ENCODE data around the gene CSNK1D.

Gene CSNK1D

GRCh38 chr17:82273327-82274133 lies at the start of gene CSNK1D (continued):
- 0 out of 2 replicates have a peak, but pooled peaks have one; percentile 36 for TF ChIP-seq ZBTB6 (tag by site-specific recombination; IDR thresholded peaks at IDR 0.05)
- TF ChIP-seq ZNF501 (tag by site-specific recombination; IDR thresholded peaks at IDR 0.05): peak; percentile 79; the same call in 1 of the 2 replicates
- no peak for TF ChIP-seq PRDM2 (tag by site-specific recombination; IDR thresholded peaks at IDR 0.05; ENCODE audit: borderline replicate concordance)
- TF ChIP-seq EGR2 (tag by site-specific recombination; IDR thresholded peaks at IDR 0.05; ENCODE audit: low read depth): no peak
- no peak for TF ChIP-seq ZNF707 (tag by site-specific recombination; IDR thresholded peaks at IDR 0.05)
- no peak for TF ChIP-seq ZNF132 (tag by site-specific recombination; IDR thresholded peaks at IDR 0.05; ENCODE audit: borderline replicate concordance)
- no peak for TF ChIP-seq ZNF37A (tag by site-specific recombination; IDR thresholded peaks at IDR 0.05)
- TF ChIP-seq INSM2 (tag by site-specific recombination; IDR thresholded peaks at IDR 0.05): peak; percentile 83; the same call in 1 of the 2 replicates
- peak; percentile 81; the same call in 1 of the 2 replicates for TF ChIP-seq ZNF610 (tag by site-specific recombination; IDR thresholded peaks at IDR 0.05; ENCODE audit: borderline replicate concordance)
- no peak for TF ChIP-seq ZNF26 (tag by site-specific recombination; IDR thresholded peaks at IDR 0.05)
- TF ChIP-seq ZNF302 (tag by site-specific recombination; IDR thresholded peaks at IDR 0.05; ENCODE audit: low read depth): no peak
- TF ChIP-seq ZNF660 (tag by site-specific recombination; IDR thresholded peaks at IDR 0.05): peak; percentile 96; the same call in 1 of the 2 replicates
- no peak for TF ChIP-seq HOXC10 (CRISPR knock-in tag; IDR thresholded peaks at IDR 0.05)
- no peak for TF ChIP-seq ZNF202 (tag by site-specific recombination; IDR thresholded peaks at IDR 0.05; ENCODE audit: borderline replicate concordance)
- TF ChIP-seq ZFP69B (tag by site-specific recombination; IDR thresholded peaks at IDR 0.05): peak; percentile 71
- TF ChIP-seq MYNN (tag by site-specific recombination; IDR thresholded peaks at IDR 0.05; ENCODE audit: borderline replicate concordance): peak; percentile 25; the same call in 1 of the 2 replicates
- TF ChIP-seq ZNF664 (tag by site-specific recombination; IDR thresholded peaks at IDR 0.05): 0 out of 2 replicates have a peak, but pooled peaks have one; percentile 28
- peak; percentile 39; the same call in 1 of the 2 replicates for TF ChIP-seq ZFHX2 (tag by site-specific recombination; conservative IDR thresholded peaks at IDR 0.05)
- no peak for TF ChIP-seq ZNF362 (tag by site-specific recombination; IDR thresholded peaks at IDR 0.05)
- TF ChIP-seq REST (tag by site-specific recombination; IDR thresholded peaks at IDR 0.05): peak; percentile 51
- TF ChIP-seq ZNF24 (tag by site-specific recombination; IDR thresholded peaks at IDR 0.05): peak; percentile 65; the same call in 1 of the 2 replicates
- no peak for TF ChIP-seq ZNF747 (tag by site-specific recombination; IDR thresholded peaks at IDR 0.05)
- no peak for TF ChIP-seq ZNF19 (tag by site-specific recombination; IDR thresholded peaks at IDR 0.05; ENCODE audit: low read depth)
- no peak for TF ChIP-seq RBAK (tag by site-specific recombination; IDR thresholded peaks at IDR 0.05)
